ENCODE results near the gene NTS. TPM values are rescaled to one million over a fixed set of nuclear protein-coding genes. Genes with fewer than 3 reads are reported as not detected.

Gene NTS
- total RNA-seq, 1 experiment from 2014 or later = 5.1 TPM

DNA sequence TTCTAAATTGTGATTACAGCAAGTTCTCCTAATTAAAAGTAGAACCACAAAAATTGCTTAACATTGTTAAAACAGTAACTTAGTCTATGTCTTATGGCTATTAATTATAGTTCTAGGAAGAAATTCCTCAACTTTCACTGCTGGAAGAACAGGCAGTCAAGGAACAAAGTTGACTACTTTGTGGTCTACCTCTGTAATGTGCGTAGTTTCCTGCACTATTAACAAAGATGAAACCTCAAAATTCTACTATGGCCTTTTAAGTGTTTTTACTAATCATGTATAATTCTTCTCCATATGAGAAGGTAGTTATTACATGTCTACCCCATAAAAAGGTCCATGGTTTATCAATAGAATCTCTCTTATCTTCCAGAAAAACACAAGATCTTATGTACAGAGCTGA is 45.5 kb upstream of the NTS start:
- H3K4ac ChIP-seq (ENCODE audit: low read depth, low read length) = no peak overlapping the region
- H3K4me2 ChIP-seq (ENCODE audit: insufficient read depth, insufficient read length, low read length) = no peak overlapping the region
- H3K4me1 ChIP-seq (ENCODE audit: insufficient read depth, low read length) = no peaks in the 10 kb centered on the region
- no peak overlapping the region for H2BK15ac ChIP-seq (ENCODE audit: low read depth, low read length)
- no peak overlapping the region for H3K14ac ChIP-seq (ENCODE audit: insufficient read depth, low read length)
- H4K91ac ChIP-seq (ENCODE audit: insufficient read length, low read depth, low read length) = no peak overlapping the region
- Mint-ChIP-seq H3K27ac (no peak overlapping the region), H3K27me3 (ENCODE audit: low read depth) (no peaks in the 10 kb centered on the region), H3K36me3 (ENCODE audit: insufficient read depth in 1 of 3, low read depth in 3 of 3) (no peaks in the 10 kb centered on the region), H3K9me3 (no peaks in the 10 kb centered on the region), H3K4me3 (no peak overlapping the region), H3K4me1 (no peaks in the 10 kb centered on the region)
- H3K27me3 ChIP-seq (ENCODE audit: insufficient read depth, low read length) = no peaks in the 10 kb centered on the region
- no CpG with 5 or more reads among the region's 1 CpG for WGBS (ENCODE audit: extremely low coverage, insufficient read length, low lambda C conversion rate)
- no peak overlapping the region for H3K9ac ChIP-seq (ENCODE audit: extremely low read depth, insufficient read length, low read length)
- H2AK5ac ChIP-seq (ENCODE audit: insufficient read length, low read length) = no peak overlapping the region
- no peak overlapping the region for H3K56ac ChIP-seq (ENCODE audit: insufficient read length, low read depth, low read length)
- no peak overlapping the region for H4K5ac ChIP-seq (ENCODE audit: insufficient read length, low read depth, low read length)
- H2AFZ ChIP-seq (ENCODE audit: low read length) = no peak overlapping the region
- no peaks in the 10 kb centered on the region for H3K9me3 ChIP-seq (ENCODE audit: control insufficient read depth, low read depth, low read length)
- no peak overlapping the region for H2BK12ac ChIP-seq (ENCODE audit: insufficient read length, low read depth, low read length)
- no peaks in the 10 kb centered on the region for H3K79me2 ChIP-seq (ENCODE audit: insufficient read depth, low read length)
- H2BK20ac ChIP-seq (ENCODE audit: low read depth, low read length, poor library complexity, severe bottlenecking) = no peak overlapping the region
- H3K27ac ChIP-seq (ENCODE audit: insufficient read length, low read depth, low read length) = no peak overlapping the region
- H3K79me1 ChIP-seq (ENCODE audit: insufficient read depth, low read depth, low read length, poor library complexity, severe bottlenecking) = no peaks in the 10 kb centered on the region
- no peak overlapping the region for H3K23ac ChIP-seq (ENCODE audit: insufficient read length, low read depth, low read length)
- H2BK5ac ChIP-seq (ENCODE audit: insufficient read length, low read length) = no peak overlapping the region
- no peak overlapping the region for H2BK120ac ChIP-seq (ENCODE audit: low read depth, low read length, poor library complexity, severe bottlenecking)
- TF ChIP-seq, protein P1, sequence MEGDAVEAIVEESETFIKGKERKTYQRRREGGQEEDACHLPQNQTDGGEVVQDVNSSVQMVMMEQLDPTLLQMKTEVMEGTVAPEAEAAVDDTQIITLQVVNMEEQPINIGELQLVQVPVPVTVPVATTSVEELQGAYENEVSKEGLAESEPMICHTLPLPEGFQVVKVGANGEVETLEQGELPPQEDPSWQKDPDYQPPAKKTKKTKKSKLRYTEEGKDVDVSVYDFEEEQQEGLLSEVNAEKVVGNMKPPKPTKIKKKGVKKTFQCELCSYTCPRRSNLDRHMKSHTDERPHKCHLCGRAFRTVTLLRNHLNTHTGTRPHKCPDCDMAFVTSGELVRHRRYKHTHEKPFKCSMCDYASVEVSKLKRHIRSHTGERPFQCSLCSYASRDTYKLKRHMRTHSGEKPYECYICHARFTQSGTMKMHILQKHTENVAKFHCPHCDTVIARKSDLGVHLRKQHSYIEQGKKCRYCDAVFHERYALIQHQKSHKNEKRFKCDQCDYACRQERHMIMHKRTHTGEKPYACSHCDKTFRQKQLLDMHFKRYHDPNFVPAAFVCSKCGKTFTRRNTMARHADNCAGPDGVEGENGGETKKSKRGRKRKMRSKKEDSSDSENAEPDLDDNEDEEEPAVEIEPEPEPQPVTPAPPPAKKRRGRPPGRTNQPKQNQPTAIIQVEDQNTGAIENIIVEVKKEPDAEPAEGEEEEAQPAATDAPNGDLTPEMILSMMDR (conservative IDR thresholded peaks at IDR 0.05) = no peak
- H3K18ac ChIP-seq (ENCODE audit: insufficient read length, low read depth, low read length) = no peak overlapping the region
- no peak overlapping the region for H4K8ac ChIP-seq (replicated peaks; ENCODE audit: insufficient read length, low read depth, low read length)
- DNase-seq = no peak
- no peak overlapping the region for H3T11ph ChIP-seq (ENCODE audit: low read length)
- no peaks in the 10 kb centered on the region for H3K23me2 ChIP-seq (ENCODE audit: insufficient read length, low read depth, low read length, poor library complexity, severe bottlenecking)
- H4K20me1 ChIP-seq (ENCODE audit: control insufficient read depth, insufficient read depth, insufficient read length) = no peaks in the 10 kb centered on the region
